ENCODE data around the gene RPS6KA5.
"Not testable (repeated sequence)": the region's sequence is repeated elsewhere in the genome, so short reads cannot be mapped to it uniquely, and the experiment has no call there.

The RPS6KA5 gene

GRCh38 chr14:91031666-91032065, 28.8 kb downstream of the RPS6KA5 start:
- in situ Hi-C loops (cut with MboI; ENCODE audit: low sequenced_read_pairs), result no loop called here

GRCh38 chr14:91029456-91030217, 30.8 kb downstream of the RPS6KA5 start:
- in situ Hi-C loops (cut with MboI; ENCODE audit: low sequenced_read_pairs), result no loop called here

GRCh38 chr14:91027561-91027960, 32.9 kb downstream of the RPS6KA5 start:
- in situ Hi-C loops (cut with MboI; ENCODE audit: low sequenced_read_pairs), result no loop called here

GRCh38 chr14:91022622-91023028, 37.8 kb downstream of the RPS6KA5 start:
- in situ Hi-C loops (cut with MboI; ENCODE audit: low sequenced_read_pairs), result not testable (repeated sequence)

GRCh38 chr14:91021991-91022621, 38.3 kb downstream of the RPS6KA5 start:
- in situ Hi-C loops (cut with MboI; ENCODE audit: low sequenced_read_pairs), result no loop called here

- in situ Hi-C loops (cut with MboI; ENCODE audit: low sequenced_read_pairs), result no loop called here
Measured at GRCh38 chr14:91021115-91021514, 39.3 kb downstream of the RPS6KA5 start.

GRCh38 chr14:91019673-91020072, 40.8 kb downstream of the RPS6KA5 start:
- in situ Hi-C loops (cut with MboI; ENCODE audit: low sequenced_read_pairs), result no loop called here

- in situ Hi-C loops (cut with MboI; ENCODE audit: low sequenced_read_pairs), result no loop called here
Measured at GRCh38 chr14:91018481-91018880, 42.0 kb downstream of the RPS6KA5 start.

- in situ Hi-C loops (cut with MboI; ENCODE audit: low sequenced_read_pairs), result no loop called here
Measured at GRCh38 chr14:91016800-91017410, 43.5 kb downstream of the RPS6KA5 start.

- in situ Hi-C loops (cut with MboI; ENCODE audit: low sequenced_read_pairs), result no loop called here
Measured at GRCh38 chr14:91015435-91015834, 45.0 kb downstream of the RPS6KA5 start.

- in situ Hi-C loops (cut with MboI; ENCODE audit: low sequenced_read_pairs), result no loop called here
Measured at GRCh38 chr14:91012045-91012444, 48.4 kb downstream of the RPS6KA5 start.

- in situ Hi-C loops (cut with MboI; ENCODE audit: low sequenced_read_pairs), result no loop called here
Measured at GRCh38 chr14:91010153-91010533, 50.3 kb downstream of the RPS6KA5 start.

- in situ Hi-C loops (cut with MboI; ENCODE audit: low sequenced_read_pairs), result no loop called here
Measured at GRCh38 chr14:91009501-91010152, 50.8 kb downstream of the RPS6KA5 start.

GRCh38 chr14:91008759-91009409, 51.6 kb downstream of the RPS6KA5 start:
- in situ Hi-C loops (cut with MboI; ENCODE audit: low sequenced_read_pairs), result no loop called here

GRCh38 chr14:91005716-91006115, 54.7 kb downstream of the RPS6KA5 start:
- in situ Hi-C loops (cut with MboI; ENCODE audit: low sequenced_read_pairs), result no loop called here

GRCh38 chr14:91004987-91005386, 55.5 kb downstream of the RPS6KA5 start:
- in situ Hi-C loops (cut with MboI; ENCODE audit: low sequenced_read_pairs), result no loop called here

- in situ Hi-C loops (cut with MboI; ENCODE audit: low sequenced_read_pairs), result no loop called here
Measured at GRCh38 chr14:90999299-90999698, 61.1 kb downstream of the RPS6KA5 start.

- in situ Hi-C loops (cut with MboI; ENCODE audit: low sequenced_read_pairs), result no loop called here
Measured at GRCh38 chr14:90996967-90997366, 63.5 kb downstream of the RPS6KA5 start.

GRCh38 chr14:90995785-90996184, 64.7 kb downstream of the RPS6KA5 start:
- in situ Hi-C loops (cut with MboI; ENCODE audit: low sequenced_read_pairs), result no loop called here

- in situ Hi-C loops (cut with MboI; ENCODE audit: low sequenced_read_pairs), result no loop called here
Measured at GRCh38 chr14:90993792-90994191, 66.6 kb downstream of the RPS6KA5 start.

All from HL-60/S4 (cell line).